Activated CD4-positive, alpha-beta T cell treated with anti-CD3 and anti-CD28 coated beads for 48 hours (primary cell): ENCODE results near the gene GJB6.
"Not testable (repeated sequence)": the region's sequence is repeated elsewhere in the genome, so short reads cannot be mapped to it uniquely, and the experiment has no call there.

Source experiments
- DNase-seq: peaks from one replicate; pipeline ENCODE4 v3.0.0-alpha.2; 2020

GJB6 gene

GRCh38 chr13:20231839-20232555 lies at the start of gene GJB6:
Gene GJB6, minus strand, starts transcription at chr13:20232319. Its CDS starts 8,839 bp downstream, at chr13:20223480.
- DNase-seq = peak; percentile 42

- not testable (repeated sequence) for DNase-seq
These were observed 44.8 kb upstream of the GJB6 start for GRCh38 chr13:20276901-20277300.

- no peak for DNase-seq
These were observed 42.3 kb upstream of the GJB6 start for GRCh38 chr13:20274466-20274865.

- DNase-seq = no peak
These were observed 40.6 kb upstream of the GJB6 start for GRCh38 chr13:20272588-20273171.

GRCh38 chr13:20272104-20272503 lies 40.0 kb upstream of the GJB6 start:
- DNase-seq = no peak

GRCh38 chr13:20271441-20271840 lies 39.3 kb upstream of the GJB6 start:
- DNase-seq = no peak

GRCh38 chr13:20270163-20270865 lies 38.2 kb upstream of the GJB6 start:
- DNase-seq = no peak

GRCh38 chr13:20264271-20265018 lies 32.3 kb upstream of the GJB6 start:
- DNase-seq = peak; percentile 18

- DNase-seq = no peak
These were observed 31.4 kb upstream of the GJB6 start for GRCh38 chr13:20263393-20264044.

- DNase-seq = no peak
These were observed 26.8 kb upstream of the GJB6 start for GRCh38 chr13:20258963-20259288.

GRCh38 chr13:20258208-20258962 lies 26.3 kb upstream of the GJB6 start:
- no peak for DNase-seq

GRCh38 chr13:20254076-20254475 lies 22.0 kb upstream of the GJB6 start:
- no peak for DNase-seq

GRCh38 chr13:20249913-20250312 lies 17.8 kb upstream of the GJB6 start:
- DNase-seq = no peak

- DNase-seq = no peak
These were observed 15.8 kb upstream of the GJB6 start for GRCh38 chr13:20247963-20248362.

- DNase-seq = no peak
These were observed 15.3 kb upstream of the GJB6 start for GRCh38 chr13:20247403-20247802.

- DNase-seq = no peak
These were observed 9.5 kb upstream of the GJB6 start for GRCh38 chr13:20241593-20241992.

- DNase-seq = no peak
These were observed 7.6 kb upstream of the GJB6 start for GRCh38 chr13:20239748-20240147.

GRCh38 chr13:20232556-20233277 lies 598 bp upstream of the GJB6 start:
- DNase-seq = no peak

GRCh38 chr13:20230913-20231838 lies 943 bp downstream of the GJB6 start:
- DNase-seq = peak; percentile 20

GRCh38 chr13:20227730-20228129 lies 4.4 kb downstream of the GJB6 start:
- DNase-seq = no peak
